Naive thymus-derived CD8-positive, alpha-beta T cell (primary cell): Measurements from ENCODE around the gene SBF2. TPM values are rescaled to one million over a fixed set of nuclear protein-coding genes. Genes with fewer than 3 reads are reported as not detected.

Experiments
- ATAC-seq, 2 donors: fragments of 150-1000 bp; cut with Tn5 transposase in 1 of 2; sonication (Bioruptor Pico), chemical (Tn5 transposase) in 1 of 2; 1 replicate in 1 of 2; 2 replicates in 1 of 2; pipeline ENCODE4 v1.10.0; 2021; ENCODE audit warnings: mild to moderate bottlenecking in 2 of 2, moderate library complexity in 2 of 2
- POLR2A ChIA-PET: fragments of 350-600 bp; sonication (Branson Sonifier 250); formaldehyde crosslinking; loops from one replicate; lab custom pipeline; 2021; ENCODE audit warnings: antibody characterized with exemption; lab: Charles Lee
- DNase-seq, 10 donors: peaks; one replicate each; pipeline versions ENCODE4 v3.0.0 to v3.0.0-alpha.2; 2020 to 2022
- H3K27ac Mint-ChIP-seq, 10 donors: one replicate each; pipeline ENCODE4 v1.8.0; 2020 to 2022; ENCODE audit warnings: mild to moderate bottlenecking in 10 of 10, mixed read lengths in 10 of 10, moderate library complexity in 4 of 10, inconsistent platforms in 1 of 10
- H3K27me3 Mint-ChIP-seq, 5 donors: one replicate each; pipeline ENCODE4 v1.8.0; 2021 to 2022; ENCODE audit warnings: mixed read lengths in 5 of 5
- H3K36me3 Mint-ChIP-seq, 3 donors: one replicate each; pipeline ENCODE4 v1.8.0; 2020 to 2022; ENCODE audit warnings: mixed read lengths in 3 of 3, mild to moderate bottlenecking in 2 of 3, inconsistent platforms in 1 of 3
- H3K4me1 Mint-ChIP-seq, 4 donors: one replicate each; pipeline ENCODE4 v1.8.0; 2021 to 2022; ENCODE audit warnings: mixed read lengths in 4 of 4
- H3K4me3 Mint-ChIP-seq, 10 donors: one replicate each; pipeline ENCODE4 v1.8.0; 2020 to 2022; ENCODE audit warnings: mild to moderate bottlenecking in 10 of 10, mixed read lengths in 10 of 10, moderate library complexity in 6 of 10, inconsistent platforms in 1 of 10
- H3K9me3 Mint-ChIP-seq, 9 donors: one replicate each; pipeline ENCODE4 v1.8.0; 2020 to 2022; ENCODE audit warnings: mixed read lengths in 9 of 9, mild to moderate bottlenecking in 3 of 9, inconsistent platforms in 1 of 9, moderate library complexity in 1 of 9
- polyA plus RNA-seq, 3 donors: library from polyadenylated mRNA; unstranded; fragments of 300-500 nt; fragmentation: Illumina TruSeq; gene quantifications; one replicate each; pipeline ENCODE4 v1.2.3, GENCODE V29; 2021
- total RNA-seq, 8 experiments: library from RNA in 2 of 8; stranded (reverse) in 2 of 8; gene quantifications; one replicate each; pipeline ENCODE4 v1.2.3 and lab custom pipeline; 2021 to 2026

The SBF2 gene
- total and polyA plus RNA-seq, 5 experiments from 2014 or later = 2.0 to 14.6 (median 4.9) TPM

GRCh38 chr11:9787260-9787659 lies 506.8 kb downstream of the SBF2 start:
- ATAC-seq = no peak
- Mint-ChIP-seq H3K9me3 (no peaks in the 10 kb centered on the region), H3K27me3 (no peaks in the 10 kb centered on the region), H3K4me3 (no peak overlapping the region), H3K4me1 (peaks cover 0 to 10% (median 0%) of the 10 kb centered on the region in 4 donors), H3K27ac (no peak overlapping the region), H3K36me3 (peaks cover 0 to 59% (median 15%) of the 10 kb centered on the region in 3 donors)
- DNase-seq = no peak
- POLR2A ChIA-PET = no interaction called here

- peaks cover 9 to 67% (median 35%) of the 10 kb centered on the region in 3 donors for H3K36me3 Mint-ChIP-seq
- DNase-seq (no peak), ATAC-seq (no peak)
- POLR2A ChIA-PET = no interaction called here
- peak overlapping the region in 2 of 10 donors; percentile 13 to 48 for H3K27ac Mint-ChIP-seq
- no peak overlapping the region for H3K4me3 Mint-ChIP-seq
- H3K27me3 Mint-ChIP-seq = no peaks in the 10 kb centered on the region
- peaks cover 0 to 10% (median 0%) of the 10 kb centered on the region in 4 donors for H3K4me1 Mint-ChIP-seq
- no peaks in the 10 kb centered on the region for H3K9me3 Mint-ChIP-seq
These were observed 509.3 kb downstream of the SBF2 start for GRCh38 chr11:9784602-9785315.

GRCh38 chr11:9783986-9784385 lies 510.0 kb downstream of the SBF2 start:
- ATAC-seq (no peak), DNase-seq (no peak)
- H3K4me1 Mint-ChIP-seq = peaks cover 0 to 10% (median 0%) of the 10 kb centered on the region in 4 donors
- no peaks in the 10 kb centered on the region for H3K9me3 Mint-ChIP-seq
- no peaks in the 10 kb centered on the region for H3K27me3 Mint-ChIP-seq
- H3K36me3 Mint-ChIP-seq = peaks cover 9 to 67% (median 34%) of the 10 kb centered on the region in 3 donors
- no peak overlapping the region for H3K4me3 Mint-ChIP-seq
- peak overlapping the region in 3 of 10 donors; percentile 24 to 55 (median 48) for H3K27ac Mint-ChIP-seq
- POLR2A ChIA-PET = no interaction called here

GRCh38 chr11:9780929-9781328 lies 513.1 kb downstream of the SBF2 start:
- H3K4me3 Mint-ChIP-seq = no peak overlapping the region
- POLR2A ChIA-PET = no interaction called here
- ATAC-seq = no peak
- no peak overlapping the region for H3K27ac Mint-ChIP-seq
- H3K36me3 Mint-ChIP-seq = peaks cover 9 to 56% (median 31%) of the 10 kb centered on the region in 3 donors
- no peaks in the 10 kb centered on the region for H3K27me3 Mint-ChIP-seq
- H3K4me1 Mint-ChIP-seq = no peaks in the 10 kb centered on the region
- no peak for DNase-seq
- H3K9me3 Mint-ChIP-seq = no peaks in the 10 kb centered on the region

- POLR2A ChIA-PET = no interaction called here
- Mint-ChIP-seq H3K27ac (no peak overlapping the region), H3K36me3 (peaks cover 9 to 37% (median 29%) of the 10 kb centered on the region in 3 donors)
These were observed 516.5 kb downstream of the SBF2 start for GRCh38 chr11:9777525-9777924.

GRCh38 chr11:9777066-9777465 lies 517.0 kb downstream of the SBF2 start:
- H3K4me1 Mint-ChIP-seq = peaks cover 0 to 2% (median 0%) of the 10 kb centered on the region in 4 donors
- no peak overlapping the region for H3K4me3 Mint-ChIP-seq
- POLR2A ChIA-PET = no interaction called here
- no peaks in the 10 kb centered on the region for H3K9me3 Mint-ChIP-seq
- H3K27ac Mint-ChIP-seq = no peak overlapping the region
- H3K36me3 Mint-ChIP-seq = peaks cover 9 to 34% (median 28%) of the 10 kb centered on the region in 3 donors
- no peaks in the 10 kb centered on the region for H3K27me3 Mint-ChIP-seq
- DNase-seq (no peak), ATAC-seq (no peak)

More at GRCh38 chr11:9777525-9777924, 516.5 kb downstream of the SBF2 start:
- Mint-ChIP-seq H3K4me3 (no peak overlapping the region), H3K27me3 (no peaks in the 10 kb centered on the region), H3K4me1 (peaks cover 0 to 2% (median 0%) of the 10 kb centered on the region in 4 donors), H3K9me3 (no peaks in the 10 kb centered on the region)
- ATAC-seq (no peak), DNase-seq (no peak)

- no peak overlapping the region for H3K27ac Mint-ChIP-seq
- DNase-seq (no peak), ATAC-seq (no peak)
- POLR2A ChIA-PET = no interaction called here
- H3K36me3 Mint-ChIP-seq = peaks cover 9 to 25% (median 19%) of the 10 kb centered on the region in 3 donors
- peaks cover 0 to 2% (median 0%) of the 10 kb centered on the region in 4 donors for H3K4me1 Mint-ChIP-seq
- no peaks in the 10 kb centered on the region for H3K9me3 Mint-ChIP-seq
- no peak overlapping the region for H3K4me3 Mint-ChIP-seq
- H3K27me3 Mint-ChIP-seq = no peaks in the 10 kb centered on the region
These were observed 517.8 kb downstream of the SBF2 start for GRCh38 chr11:9776203-9776602.

GRCh38 chr11:9775398-9775779 lies 518.6 kb downstream of the SBF2 start:
- Mint-ChIP-seq H3K36me3 (peaks cover 6 to 17% (median 12%) of the 10 kb centered on the region in 3 donors), H3K27ac (no peak overlapping the region), H3K4me1 (peaks cover 0 to 2% (median 0%) of the 10 kb centered on the region in 4 donors), H3K9me3 (no peaks in the 10 kb centered on the region), H3K27me3 (no peaks in the 10 kb centered on the region), H3K4me3 (no peak overlapping the region)
- ATAC-seq (no peak), DNase-seq (no peak)
- POLR2A ChIA-PET = no interaction called here

- Mint-ChIP-seq H3K4me1 (peaks cover 0 to 4% (median 0%) of the 10 kb centered on the region in 4 donors), H3K36me3 (peaks cover under 1 to 13% (median 6%) of the 10 kb centered on the region in 3 donors), H3K9me3 (no peaks in the 10 kb centered on the region), H3K4me3 (no peak overlapping the region), H3K27ac (peak overlapping the region in 2 of 10 donors; percentile 6 to 13), H3K27me3 (no peaks in the 10 kb centered on the region)
- POLR2A ChIA-PET = no interaction called here
- ATAC-seq (no peak), DNase-seq (no peak)
These were observed 519.2 kb downstream of the SBF2 start for GRCh38 chr11:9774591-9775397.

- ATAC-seq = no peak
- Mint-ChIP-seq H3K4me3 (no peak overlapping the region), H3K27me3 (no peaks in the 10 kb centered on the region), H3K36me3 (peaks cover 0 to 8% (median 4%) of the 10 kb centered on the region in 3 donors), H3K9me3 (no peaks in the 10 kb centered on the region), H3K4me1 (peaks cover 0 to 5% (median 0%) of the 10 kb centered on the region in 4 donors), H3K27ac (peak overlapping the region in 2 of 10 donors; percentile 13 to 64)
- DNase-seq = no peak
- POLR2A ChIA-PET = no interaction called here
These were observed 519.9 kb downstream of the SBF2 start for GRCh38 chr11:9774109-9774508.

- Mint-ChIP-seq H3K27ac (peak overlapping the region in 1 of 10 donors; percentile 26), H3K36me3 (peaks cover 0 to 8% (median 4%) of the 10 kb centered on the region in 3 donors), H3K4me1 (peaks cover 0 to 6% (median 0%) of the 10 kb centered on the region in 4 donors), H3K9me3 (no peaks in the 10 kb centered on the region), H3K4me3 (no peak overlapping the region), H3K27me3 (no peaks in the 10 kb centered on the region)
- ATAC-seq = no peak
- POLR2A ChIA-PET = no interaction called here
- no peak for DNase-seq
These were observed 520.5 kb downstream of the SBF2 start for GRCh38 chr11:9773524-9773923.

GRCh38 chr11:9772218-9772617 lies 521.8 kb downstream of the SBF2 start:
- H3K9me3 Mint-ChIP-seq = no peaks in the 10 kb centered on the region
- POLR2A ChIA-PET = no interaction called here
- H3K4me1 Mint-ChIP-seq = peaks cover 0 to 6% (median 0%) of the 10 kb centered on the region in 4 donors
- no peaks in the 10 kb centered on the region for H3K27me3 Mint-ChIP-seq
- no peak overlapping the region for H3K4me3 Mint-ChIP-seq
- peak overlapping the region in 1 of 10 donors; percentile 32 for H3K27ac Mint-ChIP-seq
- no peak for ATAC-seq
- DNase-seq = no peak
- H3K36me3 Mint-ChIP-seq = peaks cover 0 to 2% (median 2%) of the 10 kb centered on the region in 3 donors

GRCh38 chr11:9771071-9771511 lies 522.9 kb downstream of the SBF2 start:
- ATAC-seq = no peak

More at GRCh38 chr11:9771071-9771511, 522.9 kb downstream of the SBF2 start:
- Mint-ChIP-seq H3K36me3 (peaks cover 0 to 2% (median 2%) of the 10 kb centered on the region in 3 donors), H3K9me3 (no peaks in the 10 kb centered on the region), H3K27me3 (no peaks in the 10 kb centered on the region), H3K4me3 (no peak overlapping the region), H3K27ac (no peak overlapping the region), H3K4me1 (peaks cover 0 to 6% (median 0%) of the 10 kb centered on the region in 4 donors)
- DNase-seq = no peak
- POLR2A ChIA-PET = no interaction called here
